ENCODE data around the gene RASGEF1C. TPM values are rescaled to one million over a fixed set of nuclear protein-coding genes. Genes with fewer than 3 reads are reported as not detected.

RASGEF1C gene
- total RNA-seq, 2 donors from 2014 or later = 0.24 TPM; not detected in 1

DNA sequence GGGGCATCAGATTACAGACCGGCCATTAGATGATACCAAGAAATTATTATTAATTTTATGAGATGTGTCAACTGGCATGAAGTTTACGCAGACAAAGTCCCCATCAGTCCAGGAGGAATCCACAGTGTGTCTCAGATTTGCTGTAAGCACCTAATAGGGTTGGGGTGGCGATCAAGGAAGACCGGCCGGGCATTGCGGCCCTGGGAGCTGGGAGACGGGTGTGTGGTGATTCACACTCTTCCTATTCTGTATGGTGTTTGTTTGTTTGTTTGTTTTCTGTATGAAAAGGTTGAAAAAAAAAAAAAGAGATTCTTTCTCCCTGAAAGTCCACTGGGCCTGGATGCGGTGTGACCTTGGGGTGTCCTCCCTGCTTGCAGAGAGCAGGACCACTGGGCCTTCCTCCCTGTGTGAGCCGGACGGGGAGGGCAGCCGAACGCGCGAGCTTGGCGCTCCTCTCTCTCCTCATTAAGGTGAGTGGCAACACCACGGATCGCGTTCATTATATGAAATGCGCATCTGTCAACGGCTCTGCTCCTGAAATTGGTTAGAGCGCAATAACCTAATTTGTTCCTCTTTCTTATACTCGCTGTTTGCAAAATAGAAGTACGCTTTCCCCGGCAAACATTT lies 15.1 kb downstream of the RASGEF1C start:
- intact Hi-C loops (cut with DNase I) = no loop called here
- DNase-seq (ENCODE audit: low spot score) = peak; percentile 57

DNA sequence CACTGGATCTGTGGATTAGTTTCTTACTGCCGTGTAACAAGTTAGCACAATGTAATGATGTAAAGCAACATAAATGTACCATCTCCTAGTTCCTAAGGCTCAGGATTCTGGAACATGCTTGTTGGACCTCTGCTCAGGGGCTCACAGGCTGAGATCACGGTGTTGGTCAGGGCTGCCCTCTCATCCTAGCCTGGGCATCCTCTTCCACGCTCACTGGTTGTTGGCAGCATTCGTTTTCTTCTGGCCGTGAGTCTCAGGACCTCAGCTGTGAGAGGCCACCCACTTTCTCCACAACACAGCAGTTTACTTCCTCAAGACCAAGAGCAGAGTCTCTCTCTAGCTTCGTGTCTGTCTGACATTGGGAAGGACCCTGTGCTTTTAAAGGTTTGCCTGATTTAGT lies 17.3 kb downstream of the RASGEF1C start:
- intact Hi-C loops (cut with DNase I) = no loop called here
- DNase-seq (ENCODE audit: low spot score) = no peak

DNA sequence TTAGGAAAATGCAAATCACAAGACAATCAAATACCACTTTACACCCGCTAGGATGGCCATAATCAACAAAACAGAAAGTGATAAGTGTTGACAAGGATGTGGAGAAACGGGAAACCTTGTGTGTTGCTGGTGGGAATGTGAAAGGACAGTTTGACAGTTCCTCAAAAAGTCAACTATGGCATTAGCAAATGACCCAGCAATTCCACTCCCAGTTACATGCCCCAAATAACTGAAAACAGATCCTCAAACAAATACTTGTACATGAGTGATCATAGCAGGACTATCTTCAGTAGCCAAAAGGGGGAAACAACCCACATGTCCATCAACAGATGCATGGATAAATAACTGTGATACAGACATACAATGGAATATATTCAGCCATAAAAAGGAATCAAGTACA lies 21.2 kb downstream of the RASGEF1C start:
- intact Hi-C loops (cut with DNase I) = no loop called here

DNA sequence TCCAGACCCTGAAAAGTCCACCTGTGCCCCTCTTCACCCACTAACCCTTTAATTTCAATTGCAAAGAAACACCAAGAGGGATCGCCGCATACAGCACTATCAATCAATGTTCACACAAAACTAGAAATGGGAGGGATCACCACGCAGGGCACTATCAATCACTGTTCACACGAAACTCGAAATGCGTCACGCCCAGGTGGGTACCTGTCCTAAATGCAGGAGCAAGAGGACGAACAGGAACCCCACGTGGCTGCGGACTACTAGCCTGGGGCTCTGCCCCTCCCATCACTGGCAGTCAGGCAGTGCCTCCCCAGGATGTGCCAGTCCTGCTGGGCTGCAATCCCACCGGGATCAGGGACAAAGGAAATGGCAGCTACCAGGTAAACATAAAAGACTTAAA lies 28.2 kb downstream of the RASGEF1C start:
- no peak for DNase-seq (ENCODE audit: low spot score)
- intact Hi-C loops (cut with DNase I) = no loop called here

More for the DNA sequence above, 21.2 kb downstream of the RASGEF1C start:
- no peak for DNase-seq (ENCODE audit: low spot score)

DNA sequence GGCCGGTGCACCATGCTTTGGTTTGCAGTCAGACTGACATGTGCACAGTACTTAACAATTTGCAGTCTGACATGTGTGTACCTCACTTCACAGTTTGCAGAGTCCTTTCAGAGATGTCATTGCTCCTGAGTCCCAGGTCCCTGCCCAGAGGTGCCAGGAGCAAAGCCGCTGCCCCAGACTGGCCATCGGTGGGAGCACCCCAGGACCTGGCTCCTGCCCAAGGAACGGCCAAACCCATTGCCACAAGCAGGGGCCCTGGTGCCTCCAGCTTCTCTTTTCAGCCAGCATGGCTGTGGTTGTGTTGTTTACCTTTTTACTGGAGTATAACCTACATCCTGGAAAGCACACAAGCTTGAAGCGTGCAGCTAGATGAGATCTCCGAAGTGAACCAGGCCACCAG lies 28.6 kb downstream of the RASGEF1C start:
- intact Hi-C loops (cut with DNase I) = no loop called here
- no peak for DNase-seq (ENCODE audit: low spot score)

DNA sequence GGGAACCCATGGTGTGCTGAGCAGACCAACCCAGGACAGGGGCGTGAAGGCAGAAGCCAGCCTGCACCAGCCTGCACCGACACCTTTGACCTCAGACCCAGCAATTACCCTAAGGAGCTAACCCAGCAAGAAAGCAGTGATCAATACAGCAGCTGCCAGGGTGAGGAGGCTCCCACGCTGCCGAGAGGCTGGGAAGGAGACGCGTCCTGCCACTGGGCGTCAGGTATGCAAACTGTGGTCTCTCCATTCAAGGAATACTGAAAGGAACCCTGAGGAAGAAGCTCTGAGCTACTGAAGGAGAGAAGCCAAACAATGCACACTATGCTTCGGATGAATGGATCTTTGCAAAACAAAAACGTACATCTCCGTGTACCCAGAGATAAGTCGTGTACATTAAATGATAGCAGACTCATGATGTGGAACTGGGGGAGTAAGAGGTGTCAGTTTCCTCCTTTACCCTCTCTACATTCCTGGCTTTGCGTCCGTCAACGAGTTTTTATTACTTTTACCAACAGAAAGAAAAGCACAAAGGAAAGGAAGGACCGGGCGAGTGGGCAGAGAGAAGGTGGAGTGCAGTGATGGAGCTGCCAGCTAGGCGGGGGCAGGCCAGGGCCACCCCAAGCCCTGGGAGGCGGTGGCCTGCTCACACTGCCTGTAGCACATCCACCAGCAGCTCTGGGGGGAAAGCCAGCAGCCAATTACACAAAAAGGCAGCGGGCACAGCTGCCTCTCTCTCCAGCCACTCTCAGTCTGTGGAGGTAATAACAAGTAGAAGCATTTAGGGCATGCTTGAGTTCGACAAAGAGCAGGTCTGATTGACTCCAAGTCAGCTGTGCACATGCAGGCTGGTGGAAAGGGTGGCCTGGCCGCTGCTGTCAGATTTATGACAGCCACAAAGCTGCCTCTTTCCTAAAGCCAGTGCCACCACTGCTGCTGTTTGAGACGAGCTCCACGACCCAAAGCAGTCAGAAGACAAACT lies 29.3 kb downstream of the RASGEF1C start:
- intact Hi-C loops (cut with DNase I) = no loop called here
- no peak for DNase-seq (ENCODE audit: low spot score)

DNA sequence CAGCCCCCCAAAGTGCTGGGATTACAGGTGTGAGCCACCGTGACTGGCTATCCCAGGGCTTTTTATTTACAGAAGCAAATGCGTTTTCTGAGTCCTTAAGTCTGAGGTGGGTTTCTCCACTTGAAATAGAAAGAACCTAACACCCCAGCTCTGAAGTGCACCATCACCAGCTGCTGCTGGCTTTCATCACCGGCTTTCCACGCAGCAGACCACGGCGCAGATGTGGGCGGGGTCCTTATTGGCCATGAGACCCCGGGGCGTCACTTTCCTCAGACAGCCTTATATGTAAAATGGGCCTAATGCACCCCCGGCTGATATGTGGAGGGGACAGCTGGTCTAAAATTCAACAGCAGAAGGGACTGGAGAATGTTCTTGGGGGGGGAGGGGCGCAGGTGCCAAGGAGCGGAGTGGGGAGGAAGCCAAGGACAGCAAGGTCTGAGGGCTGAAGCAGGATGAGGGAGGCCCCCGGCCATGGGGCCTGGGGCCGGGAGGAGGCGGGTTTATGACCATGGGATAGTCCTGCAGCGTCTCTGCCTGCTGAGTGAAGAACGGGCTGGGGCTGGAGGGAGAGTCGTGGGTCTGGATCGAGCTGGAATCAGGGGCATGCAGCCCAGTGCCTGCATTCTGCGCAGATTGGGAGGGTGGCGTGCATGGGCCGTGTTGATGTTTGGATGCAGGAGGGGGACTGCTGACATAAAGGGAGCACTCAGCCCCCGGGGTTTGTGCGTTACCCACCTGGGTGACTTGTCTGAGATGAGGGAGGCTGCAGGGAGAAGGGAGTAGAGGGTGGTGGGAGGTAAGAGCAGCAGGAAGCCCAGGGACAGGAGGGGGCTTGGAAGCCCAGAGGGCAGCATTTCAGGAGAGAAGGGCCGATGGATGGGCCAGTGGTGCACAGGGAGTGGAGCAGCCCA lies 30.2 kb downstream of the RASGEF1C start:
- DNase-seq (ENCODE audit: low spot score) = no peak
- intact Hi-C loops (cut with DNase I) = no loop called here

DNA sequence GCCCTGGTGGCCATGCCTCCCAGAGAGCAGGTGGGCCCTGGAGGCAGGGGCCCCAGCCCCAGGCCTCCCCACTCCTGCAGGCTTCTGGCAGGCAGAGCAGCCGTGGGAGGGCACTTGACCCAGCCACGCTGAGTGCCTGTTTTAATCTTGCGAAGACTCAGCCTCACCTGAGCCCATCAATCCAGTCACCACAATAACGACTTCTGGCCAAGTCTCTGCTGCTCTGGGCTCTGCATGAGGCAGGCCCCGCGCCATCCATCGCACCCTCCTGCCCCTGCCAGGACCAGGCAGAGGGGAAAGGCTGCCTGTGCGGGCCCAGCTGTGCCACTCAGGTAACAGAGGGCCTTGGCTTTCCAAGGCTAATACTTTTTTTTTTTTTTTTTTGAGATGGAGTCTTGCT lies 32.8 kb downstream of the RASGEF1C start:
- DNase-seq (ENCODE audit: low spot score) = no peak
- intact Hi-C loops (cut with DNase I) = no loop called here

DNA sequence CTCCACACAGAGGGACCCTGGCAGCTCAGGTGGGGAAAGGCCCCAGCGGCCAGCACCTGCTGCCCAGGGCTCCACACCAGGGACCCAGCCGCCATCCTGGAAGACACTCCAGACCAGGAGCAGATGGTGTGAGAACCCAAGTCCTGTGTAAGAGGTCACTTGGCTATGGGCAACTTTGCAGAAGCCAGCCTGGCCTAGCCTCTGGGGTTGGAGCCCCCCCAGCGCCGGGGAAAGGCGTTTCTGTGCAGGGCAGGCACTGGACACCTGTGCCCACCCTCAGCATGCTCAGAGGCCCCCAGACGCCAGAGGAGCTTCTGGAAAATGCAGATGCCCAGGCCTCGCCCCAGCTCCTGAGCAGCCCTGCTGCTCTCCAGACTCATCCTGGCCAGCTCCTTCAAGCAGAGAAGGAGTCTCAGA lies 34.0 kb downstream of the RASGEF1C start:
- no peak for DNase-seq (ENCODE audit: low spot score)
- intact Hi-C loops (cut with DNase I) = no loop called here

DNA sequence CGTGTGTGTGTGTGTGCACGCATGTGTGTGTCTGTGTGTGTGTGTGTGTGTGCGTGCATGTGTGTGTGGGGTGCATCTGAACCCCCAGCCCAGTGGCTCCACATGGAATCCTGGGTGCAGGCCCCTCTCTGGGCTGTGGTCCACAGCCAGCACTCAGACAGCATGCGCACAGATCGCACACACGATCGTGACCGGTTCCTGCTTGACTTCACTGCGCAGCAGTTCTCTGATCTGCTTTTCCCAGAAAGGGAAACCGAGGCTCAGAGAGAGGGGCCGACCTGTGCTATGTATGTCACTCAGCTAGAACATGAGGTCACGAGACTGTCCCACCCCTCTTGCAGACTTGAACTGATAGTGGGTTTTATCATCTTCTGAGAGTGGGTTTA lies 34.4 kb downstream of the RASGEF1C start:
- DNase-seq (ENCODE audit: low spot score) = no peak
- intact Hi-C loops (cut with DNase I) = no loop called here

DNA sequence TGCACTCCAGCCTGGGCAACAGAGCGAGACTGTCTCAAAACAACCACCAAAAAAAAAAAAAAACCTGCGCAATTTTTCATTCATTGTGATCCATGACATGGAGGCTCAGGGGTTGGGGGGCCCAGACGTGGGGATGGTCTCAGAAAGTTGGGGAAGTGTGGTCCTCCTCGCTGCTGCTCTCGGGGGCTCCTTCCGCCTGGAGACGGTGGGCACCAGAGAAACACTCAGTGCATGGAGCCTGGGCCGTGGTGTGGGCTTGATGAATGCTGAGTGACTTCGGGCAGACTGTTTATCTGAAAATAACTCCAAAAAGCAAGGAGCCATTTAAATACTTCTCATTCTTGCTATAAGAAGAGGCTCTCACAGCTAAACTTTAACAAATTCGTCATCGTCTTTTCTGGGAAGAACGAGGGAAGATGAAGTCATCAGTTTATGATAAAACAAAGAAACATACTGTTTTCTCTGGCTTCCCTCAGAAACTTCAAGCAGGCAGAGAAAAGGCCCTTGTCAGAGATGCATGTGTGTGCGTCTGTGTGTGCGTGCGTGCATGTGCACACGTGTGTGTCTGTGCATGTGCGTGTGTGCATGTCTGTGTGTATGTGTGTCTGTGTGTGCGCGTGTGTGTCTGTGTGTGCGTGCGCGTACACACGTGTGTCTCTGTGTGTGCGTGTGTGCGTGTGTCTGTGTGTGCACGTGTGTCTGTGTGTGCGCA lies 35.0 kb downstream of the RASGEF1C start:
- no peak for DNase-seq (ENCODE audit: low spot score)
- intact Hi-C loops (cut with DNase I) = no loop called here

DNA sequence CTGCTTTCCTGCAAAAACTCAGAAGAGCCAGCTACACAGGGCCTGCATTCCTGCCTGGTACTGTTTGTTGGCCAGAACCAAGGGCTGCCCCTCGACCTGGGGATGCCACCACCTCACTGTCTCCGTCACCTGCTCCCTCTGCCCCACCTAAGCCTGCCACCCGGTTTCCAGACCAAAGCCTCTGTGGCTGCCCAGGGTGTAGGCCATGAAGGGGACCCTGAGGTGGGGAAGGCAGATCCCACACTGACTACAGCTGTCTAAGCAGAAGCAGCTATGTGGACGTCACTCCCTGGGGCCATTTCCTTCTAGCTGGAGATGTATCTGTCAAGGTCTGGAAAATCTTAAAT lies 35.8 kb downstream of the RASGEF1C start:
- intact Hi-C loops (cut with DNase I) = no loop called here
- DNase-seq (ENCODE audit: low spot score) = no peak

DNA sequence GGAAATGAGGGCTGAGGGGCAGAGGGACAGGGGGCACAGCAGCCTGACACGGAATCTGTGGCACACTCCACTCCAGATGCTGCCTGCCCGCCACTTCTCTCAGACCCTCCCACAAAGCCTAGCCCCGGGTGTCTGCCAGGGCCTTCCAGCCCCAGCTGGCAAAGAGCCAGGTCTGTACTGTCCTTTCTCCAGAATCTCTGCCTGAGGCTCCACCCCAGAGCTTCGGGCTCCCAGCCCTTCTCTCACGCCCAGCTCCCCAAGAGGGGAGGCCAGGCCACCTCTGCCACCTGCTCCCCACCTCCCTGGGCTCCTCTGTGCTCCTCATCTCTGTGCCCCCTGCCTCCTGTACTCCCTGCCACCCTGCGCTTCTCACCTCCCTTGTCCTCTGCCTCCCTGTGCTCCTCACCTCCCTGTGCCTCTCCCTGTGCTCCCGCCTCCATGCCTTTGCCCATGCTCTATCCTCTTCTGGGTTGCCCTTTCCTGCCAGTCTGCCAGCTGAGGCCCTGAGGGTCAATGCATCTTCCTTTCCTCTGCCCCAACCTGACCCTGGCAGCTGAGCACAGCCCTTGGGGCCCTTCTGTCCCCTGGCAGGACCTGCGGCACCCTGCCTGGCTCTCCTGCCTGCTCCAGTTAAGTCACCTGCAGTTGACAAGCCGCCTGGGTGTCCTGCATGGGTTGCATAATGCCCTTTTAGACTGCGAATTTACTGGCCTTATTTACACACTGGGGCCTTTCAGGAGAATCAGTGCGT lies 36.4 kb downstream of the RASGEF1C start:
- no peak for DNase-seq (ENCODE audit: low spot score)
- intact Hi-C loops (cut with DNase I) = no loop called here

DNA sequence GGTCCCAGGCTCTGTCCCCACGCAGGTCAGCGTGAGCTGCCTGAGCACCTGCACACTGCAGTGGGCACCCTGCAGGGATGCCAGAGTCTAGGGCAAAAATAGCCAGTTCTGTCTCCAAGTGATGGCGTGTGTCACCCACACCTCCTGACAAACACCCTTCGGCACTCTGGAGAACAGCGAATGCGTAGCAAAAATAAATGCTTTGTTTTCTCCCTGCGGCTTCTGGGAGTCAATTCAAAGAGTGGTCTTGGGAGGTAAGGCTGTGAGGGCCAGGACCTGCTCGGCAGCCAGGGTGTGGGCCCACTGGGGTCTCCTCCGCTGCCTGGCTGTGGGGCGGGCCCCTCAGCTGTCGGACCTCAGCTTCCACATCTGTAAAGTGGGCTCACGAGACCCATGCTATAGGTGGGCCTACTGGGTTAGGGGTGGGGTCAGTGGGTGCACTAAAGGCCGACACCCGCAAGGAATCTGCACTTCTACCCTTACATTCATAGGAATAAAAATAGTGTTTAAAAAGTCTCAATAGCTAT lies 37.4 kb downstream of the RASGEF1C start:
- intact Hi-C loops (cut with DNase I) = no loop called here
- DNase-seq (ENCODE audit: low spot score) = no peak

DNA sequence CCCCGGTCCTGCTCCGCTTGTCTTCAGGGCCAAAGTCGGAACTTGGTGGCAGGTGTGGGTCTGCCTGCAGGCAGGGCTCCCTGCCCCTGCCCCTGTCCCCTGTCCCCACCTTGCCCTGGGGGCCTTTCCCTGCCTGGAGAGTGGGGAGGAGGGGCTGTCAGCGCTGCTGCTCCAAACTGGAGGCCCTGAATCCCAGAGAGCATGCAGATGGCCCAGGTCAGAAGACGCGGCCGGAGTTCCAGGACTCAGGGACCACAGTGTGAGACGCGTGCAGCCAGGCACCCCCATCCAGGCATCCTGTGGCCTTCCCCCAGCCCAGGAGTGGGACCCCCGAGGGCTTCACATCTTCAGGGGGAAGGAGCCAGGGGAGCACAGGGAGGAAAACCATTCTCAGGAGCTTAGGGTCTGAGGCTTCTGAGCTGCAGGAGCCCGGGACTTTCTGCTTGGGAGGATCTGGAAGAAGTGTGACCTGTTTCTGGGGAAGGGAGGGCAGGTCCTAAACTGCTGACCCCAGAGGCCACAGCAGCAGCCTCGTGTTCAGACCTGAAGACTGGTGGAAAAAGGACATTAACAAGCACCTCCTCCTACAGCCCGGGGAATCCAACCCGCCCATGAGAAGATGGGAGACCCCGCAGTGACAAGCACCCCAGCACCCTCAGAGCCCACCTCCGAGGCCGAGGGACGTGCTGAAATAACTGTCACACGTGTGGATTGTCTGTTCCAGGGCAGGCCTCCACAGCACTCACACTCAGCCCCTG lies 38.0 kb downstream of the RASGEF1C start:
- intact Hi-C loops (cut with DNase I) = no loop called here
- DNase-seq (ENCODE audit: low spot score) = no peak

DNA sequence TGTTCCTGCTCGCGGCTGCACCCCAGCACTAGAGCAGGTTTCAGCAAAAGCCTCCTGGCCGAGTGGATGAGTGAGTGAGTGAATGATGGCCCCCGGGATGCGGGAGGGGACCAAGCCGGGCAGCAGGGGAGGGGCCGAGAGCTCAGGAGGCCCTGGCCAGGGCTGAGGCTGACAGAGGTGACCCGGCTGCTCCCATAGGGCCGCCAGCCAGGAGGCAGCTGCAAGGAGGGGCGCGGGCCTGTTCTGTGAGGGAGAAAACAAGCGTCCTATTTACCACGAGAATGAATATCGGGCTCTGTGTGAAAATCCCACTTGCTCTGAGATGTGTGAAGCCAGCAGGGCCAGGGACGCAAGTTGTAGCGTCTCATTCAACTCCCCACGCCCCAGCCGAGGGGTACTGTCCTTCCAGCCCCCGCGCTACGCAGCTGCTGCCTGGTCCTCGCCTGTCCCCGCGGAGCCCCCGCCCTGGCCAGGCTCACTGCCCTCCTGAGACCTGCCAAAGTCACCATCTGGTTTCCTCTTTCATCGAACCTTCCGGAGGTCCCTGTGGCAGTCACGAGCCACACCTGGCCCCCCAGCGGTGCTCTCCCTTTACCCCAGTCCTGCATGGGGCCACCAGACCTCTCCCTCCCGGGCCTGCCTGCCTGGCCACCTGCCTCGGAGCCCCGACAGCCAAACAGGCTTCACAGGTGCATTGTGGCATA lies 38.8 kb downstream of the RASGEF1C start:
- no peak for DNase-seq (ENCODE audit: low spot score)
- intact Hi-C loops (cut with DNase I) = no loop called here

Data from posterior vena cava (tissue), 2 donors.